ENCODE data around the gene XIRP2. TPM values are rescaled to one million over a fixed set of nuclear protein-coding genes. Genes with fewer than 3 reads are reported as not detected.

Gene XIRP2
- total and polyA plus RNA-seq, 2 of the 8 experiments (the other 6 are each of a cell fraction or from before 2014, with no cell fraction given) = 0.11 TPM; not detected in 1

GRCh38 chr2:166897666-166898065, 9.4 kb downstream of the XIRP2 start:
- Histone ChIP-seq H3K4me3 (ENCODE audit: extremely low read depth in 1 of 4, insufficient read depth in 2 of 4, low read depth in 3 of 4, low read length in 4 of 4) (no peak overlapping the region), H3K9me3 (ENCODE audit: insufficient read depth in 2 of 2, low read depth in 1 of 2, low read length in 1 of 2) (no peaks in the 10 kb centered on the region), H3K18ac (ENCODE audit: extremely low read depth, low read length) (no peak overlapping the region), H3K27ac (ENCODE audit: low read depth, low read length) (no peak overlapping the region), H3K23me2 (ENCODE audit: low read depth, low read length) (no peaks in the 10 kb centered on the region), H3K79me2 (ENCODE audit: control insufficient read depth in 1 of 2, insufficient read depth in 2 of 2, low read length in 2 of 2) (no peaks in the 10 kb centered on the region), H2BK20ac (ENCODE audit: low read length) (no peak overlapping the region), H3K14ac (ENCODE audit: insufficient read length) (no peak overlapping the region), H4K5ac (ENCODE audit: insufficient read length, low read depth, low read length) (no peak overlapping the region), H3K79me1 (ENCODE audit: low read depth, low read length) (no peaks in the 10 kb centered on the region), H4K20me1 (replicated peaks in 1 of 2; ENCODE audit: control insufficient read depth in 1 of 2, insufficient read depth in 2 of 2, low read length in 2 of 2) (no peaks in the 10 kb centered on the region), H3K23ac (ENCODE audit: insufficient read length) (no peak overlapping the region), H3K27me3 (replicated peaks in 1 of 4; ENCODE audit: control insufficient read depth in 3 of 4, extremely low read depth in 1 of 4, insufficient read depth in 3 of 4, low read length in 3 of 4) (no peaks in the 10 kb centered on the region), H2BK5ac (ENCODE audit: low read depth, low read length) (no peak overlapping the region), H3K4me1 (replicated peaks in 1 of 4; ENCODE audit: control insufficient read depth in 3 of 4, insufficient read depth in 4 of 4, low read length in 3 of 4) (no peaks in the 10 kb centered on the region), H3K4me2 (ENCODE audit: insufficient read depth in 1 of 2, low read depth in 2 of 2, low read length in 2 of 2) (no peak overlapping the region), H3K56ac (replicated peaks; ENCODE audit: insufficient read length, low read depth, low read length) (no peak overlapping the region), H4K8ac (ENCODE audit: extremely low read depth, insufficient read depth, low read length) (no peak overlapping the region), H3K9ac (replicated peaks in 1 of 4; ENCODE audit: extremely low read depth in 1 of 4, low read depth in 3 of 4, low read length in 3 of 4) (no peak overlapping the region), H2AFZ (ENCODE audit: low read length) (no peak overlapping the region), H2BK120ac (replicated peaks; ENCODE audit: low read depth, low read length) (no peak overlapping the region), H2AK5ac (ENCODE audit: low read depth, low read length) (no peak overlapping the region), H4K91ac (replicated peaks; ENCODE audit: insufficient read length, low read length) (no peak overlapping the region), H3K36me3 (ENCODE audit: control insufficient read depth in 2 of 4, insufficient read depth in 4 of 4, low read length in 3 of 4) (no peaks in the 10 kb centered on the region), H2BK15ac (ENCODE audit: low read length) (no peak overlapping the region), H2BK12ac (ENCODE audit: low read depth, low read length) (no peak overlapping the region), H3K4ac (replicated peaks; ENCODE audit: insufficient read length, low read depth, low read length) (no peak overlapping the region)
- CTCF ChIA-PET (ENCODE audit: partially characterized antibody) = interaction anchor here (0.5 to 1.9 kb wide), 5 partner anchors 11 to 360 kb away, joined by 3 to 6 read pairs (median 3); no protein-coding TSS in a partner anchor
- FAIRE-seq (no peak), DNase-seq (ENCODE audit: low read depth in 1 of 2, low spot score in 2 of 2) (no peak)
- TF ChIP-seq SAP30 (IDR thresholded peaks at IDR 0.05; ENCODE audit: insufficient read depth, insufficient replicate concordance, low read length) = no peak
- TF ChIP-seq RXRA (IDR thresholded peaks at IDR 0.05; ENCODE audit: insufficient read depth, low read depth, low read length) = no peak
- TF ChIP-seq POLR2AphosphoS5 (IDR thresholded peaks at IDR 0.05; ENCODE audit: low read depth, low read length) = no peak
- TF ChIP-seq TAF7 (optimal IDR thresholded peaks at IDR 0.05; ENCODE audit: borderline replicate concordance, low read depth, low read length) = no peak
- no peak for TF ChIP-seq SP4 (IDR thresholded peaks at IDR 0.05; ENCODE audit: low read length)
- TF ChIP-seq EZH2 (IDR thresholded peaks at IDR 0.05; ENCODE audit: low read depth, low read length, severe bottlenecking) = no peak
- POLR2A ChIA-PET (ENCODE audit: partially characterized antibody) = no interaction called here

All from H1 (cell line).